Panc1 (cell line): ENCODE measurements around the gene RNASE7. TPM values are rescaled to one million over a fixed set of nuclear protein-coding genes. Genes with fewer than 3 reads are reported as not detected.

Experiments used
- ATAC-seq: fragments of 200-7000 bp; cut with Tn5 transposase; 2 replicates; pipeline ENCODE4 v1.9.1; 2020; ENCODE audit warnings: mild to moderate bottlenecking, moderate library complexity
- BruUV-seq: library from RNA; stranded (reverse); fragments of 400-500 nt; replicated peaks from 2 replicates; lab custom pipeline; 2021; lab: Mats Ljungman, UMichigan
- CTCF ChIA-PET: fragments of 300-600 bp; sonication (Branson Sonifier 250); formaldehyde crosslinking; loops from one replicate; lab custom pipeline; 2022; ENCODE audit warnings: antibody characterized with exemption; lab: Charles Lee
- POLR2A ChIA-PET: fragments of 300-600 bp; sonication (Branson Sonifier 250); formaldehyde crosslinking; loops from one replicate; lab custom pipeline; 2022; ENCODE audit warnings: antibody characterized with exemption; lab: Charles Lee
- DNase-seq: peaks from one replicate; pipeline ENCODE4 v3.0.0-alpha.2; 2010; ENCODE audit warnings: low read depth, low spot score
- H3K27ac ChIP-seq: 2 replicates; pipeline ENCODE4 v1.5.1; 2011; ENCODE audit warnings: mild to moderate bottlenecking, low read length, inconsistent platforms
- H3K27me3 ChIP-seq: fragments of 200-500 bp; sonication (Bioruptor generic); 2 replicates; pipeline ENCODE4 v1.6.0; 2014; ENCODE audit warnings: low read length, inconsistent platforms; ENCODE audit not compliant: control insufficient read depth, insufficient read depth
- H3K36me3 ChIP-seq: fragments of 200-500 bp; sonication (Bioruptor generic); 2 replicates; pipeline ENCODE4 v1.5.1; 2014; ENCODE audit warnings: inconsistent platforms, mild to moderate bottlenecking, low read length, moderate library complexity; ENCODE audit not compliant: control insufficient read depth, insufficient read depth
- H3K4me1 ChIP-seq: 2 replicates; pipeline ENCODE4 v1.5.1; 2011; ENCODE audit warnings: inconsistent platforms, mild to moderate bottlenecking, low read length, moderate library complexity; ENCODE audit not compliant: control insufficient read depth, insufficient read depth
- H3K4me3 ChIP-seq, 2 experiments: 2 replicates each; pipeline ENCODE4 v1.5.1; 2011 to 2012; ENCODE audit warnings: low read depth in 2 of 2, low read length in 2 of 2, mild to moderate bottlenecking in 2 of 2, inconsistent platforms in 1 of 2, moderate library complexity in 1 of 2
- H3K9me3 ChIP-seq: fragments of 200-500 bp; sonication (Bioruptor generic); 2 replicates; pipeline ENCODE4 v1.5.1; 2014; ENCODE audit warnings: low read depth, mild to moderate bottlenecking, inconsistent platforms, low read length, moderate library complexity; ENCODE audit not compliant: control insufficient read depth, insufficient read depth
- CTCF ChIP-seq: fragments of 450-650 bp; IDR thresholded peaks from 2 replicates; pipeline ENCODE4 v1.5.1; 2017; ENCODE audit warnings: mild to moderate bottlenecking
- POLR2AphosphoS5 ChIP-seq: IDR thresholded peaks from 2 replicates; pipeline ENCODE4 v1.6.1; 2012; ENCODE audit warnings: mild to moderate bottlenecking, low read depth, low read length, moderate library complexity
- REST ChIP-seq, 2 experiments: IDR thresholded peaks; 2 replicates each; pipeline ENCODE4 v1.6.1; 2011 to 2012; ENCODE audit warnings: low read depth in 2 of 2, control low read depth in 1 of 2, low read length in 1 of 2, mild to moderate bottlenecking in 1 of 2, moderate library complexity in 1 of 2; ENCODE audit not compliant: insufficient read depth in 1 of 2
- SIN3A ChIP-seq: IDR thresholded peaks from 2 replicates; pipeline ENCODE4 v1.6.1; 2012; ENCODE audit warnings: low read depth, mild to moderate bottlenecking, low read length, moderate library complexity, borderline replicate concordance; ENCODE audit not compliant: insufficient read depth
- TCF7L2 ChIP-seq: IDR thresholded peaks from 2 replicates; pipeline ENCODE4 v1.6.1; 2011; ENCODE audit warnings: mild to moderate bottlenecking, low read depth, low read length, inconsistent platforms
- in situ Hi-C: cut with HindIII; loops from 2 replicates; pipeline ENCODE4 v1.10.0; 2016; ENCODE audit warnings: low sequenced_read_pairs, low pct_unique_long_range_greater_than_20kb
- intact Hi-C: fragments of 100-400 bp; cut with micrococcal nuclease; formaldehyde crosslinking; loops from one replicate; pipeline ENCODE4 v1.10.0; 2022; ENCODE audit not compliant: unreplicated experiment
- total RNA-seq: library from RNA; stranded (reverse); gene quantifications from one replicate; pipeline ENCODE4 v1.2.1, GENCODE V29; 2021; ENCODE audit not compliant: unreplicated experiment

The RNASE7 gene
- total RNA-seq, 1 experiment from 2014 or later = not detected

GRCh38 chr14:21034707-21035106 lies 7.5 kb upstream of the RNASE7 start, which contains the start of gene RNASE13:
Gene RNASE13, minus strand, starts transcription at chr14:21034807. Its CDS starts 519 bp downstream, at chr14:21034288.
- intact Hi-C loops = no loop called here
- Histone ChIP-seq H3K36me3 (no peaks in the 10 kb centered on the region), H3K27ac (no peak within 1 kb of the TSS), H3K4me3 (no peak within 1 kb of the TSS), H3K4me1 (no peaks in the 10 kb centered on the region), H3K27me3 (no peaks in the 10 kb centered on the region; the same call in none of the 2 replicates), H3K9me3 (no peaks in the 10 kb centered on the region)
- BruUV-seq = no TSS peak
- ChIA-PET POLR2A (interaction anchor here (0.6 kb wide), 1 partner anchor 423 kb away, joined by 7 read pairs; no protein-coding TSS in a partner anchor), CTCF (interaction anchor here (2.2 kb wide), 1 partner anchor 20 kb away, joined by 11 read pairs; no protein-coding TSS in a partner anchor)
- TF ChIP-seq TCF7L2 = no peak
- no peak for TF ChIP-seq CTCF
- in situ Hi-C loops = no loop called here
- DNase-seq = no peak
- no peak for ATAC-seq

- in situ Hi-C loops = no loop called here
- Histone ChIP-seq H3K4me3 (no peak overlapping the region), H3K9me3 (no peaks in the 10 kb centered on the region), H3K27me3 (no peaks in the 10 kb centered on the region; the same call in none of the 2 replicates), H3K27ac (no peak overlapping the region), H3K4me1 (no peaks in the 10 kb centered on the region), H3K36me3 (no peaks in the 10 kb centered on the region)
- no peak for ATAC-seq
- ChIA-PET CTCF (no interaction called here), POLR2A (no interaction called here)
- BruUV-seq = no TSS peak
- DNase-seq = no peak
- no peak for TF ChIP-seq SIN3A
- no peak for TF ChIP-seq CTCF
- no peak for TF ChIP-seq TCF7L2
- TF ChIP-seq REST (IDR thresholded peaks at IDR 0.05; ENCODE audit: insufficient read depth in 1 of 2, low read depth in 2 of 2, low read length in 1 of 2) = no peak
- no peak for TF ChIP-seq POLR2AphosphoS5
- intact Hi-C loops = no loop called here
These were observed 5.4 kb upstream of the RNASE7 start for GRCh38 chr14:21036751-21037150.
